ENCODE data around the gene AFF2. TPM values are rescaled to one million over a fixed set of nuclear protein-coding genes. Genes with fewer than 3 reads are reported as not detected.

AFF2 gene
- polyA plus RNA-seq, 1 of the 3 experiments (the other 2 are of a cell fraction) = not detected

- DNase-seq = no peak
- TF ChIP-seq REST (IDR thresholded peaks at IDR 0.05; ENCODE audit: low read depth, low read length) = no peak
- TF ChIP-seq GATA2 (CRISPR knock-in tag; IDR thresholded peaks at IDR 0.05) = no peak
- no peak for TF ChIP-seq CHD2 (IDR thresholded peaks at IDR 0.05; ENCODE audit: low read length, partially characterized antibody)
- no peak for TF ChIP-seq EZH2phosphoT487 (IDR thresholded peaks at IDR 0.05; ENCODE audit: borderline replicate concordance, low read depth)
- no peak for TF ChIP-seq ZBTB33 (IDR thresholded peaks at IDR 0.05; ENCODE audit: borderline replicate concordance, low read depth)
- no peak for TF ChIP-seq POLR2AphosphoS5 (IDR thresholded peaks at IDR 0.05; ENCODE audit: low read depth, low read length)
- no peak for TF ChIP-seq YY1 (IDR thresholded peaks at IDR 0.05; ENCODE audit: low read depth)
- TF ChIP-seq TAF1 (IDR thresholded peaks at IDR 0.05; ENCODE audit: borderline replicate concordance, low read depth, low read length) = no peak
- Histone ChIP-seq H3K27me3 (ENCODE audit: insufficient read depth) (no peaks in the 10 kb centered on the region), H3F3A (replicated peaks; ENCODE audit: insufficient read depth) (no peaks in the 10 kb centered on the region), H2AFZ (ENCODE audit: low read depth) (no peak overlapping the region), H3K9ac (no peak overlapping the region), H3K4me1 (ENCODE audit: control insufficient read depth in 1 of 2, insufficient read depth in 2 of 2, low read depth in 1 of 2, low read length in 1 of 2) (no peaks in the 10 kb centered on the region), H3K4me3 (ENCODE audit: low read depth in 2 of 2, low read length in 1 of 2) (no peak overlapping the region), H3K9me2 (no peaks in the 10 kb centered on the region), H3K9me3 (no peaks in the 10 kb centered on the region), H3K4me2 (no peak overlapping the region), H3K36me3 (replicated peaks in 1 of 2; ENCODE audit: control insufficient read depth in 1 of 2, insufficient read depth in 2 of 2, low read length in 1 of 2) (no peaks in the 10 kb centered on the region), H3K27ac (ENCODE audit: low read depth in 2 of 2, low read length in 1 of 2) (no peak overlapping the region), H3K79me2 (ENCODE audit: insufficient read depth) (no peaks in the 10 kb centered on the region), H4K20me1 (ENCODE audit: insufficient read depth) (no peaks in the 10 kb centered on the region)
- WGBS (ENCODE audit: low lambda C conversion rate) = 0% methylated on average over 3 of the region's 3 CpGs
- ChIA-PET POLR2A (no interaction called here), CTCF (no interaction called here)
Observed at GRCh38 chrX:149037281-149037870, 537.0 kb downstream of the AFF2 start.

GRCh38 chrX:149039057-149039456 lies 538.6 kb downstream of the AFF2 start:
- Histone ChIP-seq H4K20me1 (ENCODE audit: insufficient read depth) (no peaks in the 10 kb centered on the region), H3K4me1 (ENCODE audit: control insufficient read depth in 1 of 2, insufficient read depth in 2 of 2, low read depth in 1 of 2, low read length in 1 of 2) (no peaks in the 10 kb centered on the region), H3K27ac (ENCODE audit: low read depth in 2 of 2, low read length in 1 of 2) (no peak overlapping the region), H3K4me2 (no peak overlapping the region), H3K79me2 (ENCODE audit: insufficient read depth) (no peaks in the 10 kb centered on the region), H3K9me2 (no peaks in the 10 kb centered on the region), H3K27me3 (ENCODE audit: insufficient read depth) (no peaks in the 10 kb centered on the region), H3K36me3 (replicated peaks in 1 of 2; ENCODE audit: control insufficient read depth in 1 of 2, insufficient read depth in 2 of 2, low read length in 1 of 2) (no peaks in the 10 kb centered on the region), H3F3A (replicated peaks; ENCODE audit: insufficient read depth) (no peaks in the 10 kb centered on the region), H3K9ac (no peak overlapping the region), H3K9me3 (no peaks in the 10 kb centered on the region), H2AFZ (ENCODE audit: low read depth) (no peak overlapping the region), H3K4me3 (ENCODE audit: low read depth in 2 of 2, low read length in 1 of 2) (no peak overlapping the region)
- POLR2A ChIA-PET = no interaction called here
- no peak for DNase-seq
- CTCF ChIA-PET = no interaction called here
- TF ChIP-seq USF1 (IDR thresholded peaks at IDR 0.05; ENCODE audit: borderline replicate concordance, low read depth) (no peak), PBX3 (IDR thresholded peaks at IDR 0.05) (no peak), FOXJ3 (CRISPR knock-in tag; IDR thresholded peaks at IDR 0.05) (no peak), MEF2A (IDR thresholded peaks at IDR 0.05; ENCODE audit: borderline replicate concordance, low read depth) (no peak), EZH2phosphoT487 (IDR thresholded peaks at IDR 0.05; ENCODE audit: borderline replicate concordance, low read depth) (no peak), MAX (IDR thresholded peaks at IDR 0.05; ENCODE audit: low read depth) (no peak), RXRA (IDR thresholded peaks at IDR 0.05; ENCODE audit: borderline replicate concordance, low read depth) (no peak), RAD21 (IDR thresholded peaks at IDR 0.05; ENCODE audit: low read length) (no peak), MXI1 (IDR thresholded peaks at IDR 0.05; ENCODE audit: low read depth, low read length) (no peak), GABPA (IDR thresholded peaks at IDR 0.05; ENCODE audit: low read depth) (no peak), IRF3 (IDR thresholded peaks at IDR 0.05; ENCODE audit: low read depth, low read length) (no peak)

Data from SK-N-SH (cell line).